ENCODE data around the gene SLC6A17.

The SLC6A17 gene

DNA sequence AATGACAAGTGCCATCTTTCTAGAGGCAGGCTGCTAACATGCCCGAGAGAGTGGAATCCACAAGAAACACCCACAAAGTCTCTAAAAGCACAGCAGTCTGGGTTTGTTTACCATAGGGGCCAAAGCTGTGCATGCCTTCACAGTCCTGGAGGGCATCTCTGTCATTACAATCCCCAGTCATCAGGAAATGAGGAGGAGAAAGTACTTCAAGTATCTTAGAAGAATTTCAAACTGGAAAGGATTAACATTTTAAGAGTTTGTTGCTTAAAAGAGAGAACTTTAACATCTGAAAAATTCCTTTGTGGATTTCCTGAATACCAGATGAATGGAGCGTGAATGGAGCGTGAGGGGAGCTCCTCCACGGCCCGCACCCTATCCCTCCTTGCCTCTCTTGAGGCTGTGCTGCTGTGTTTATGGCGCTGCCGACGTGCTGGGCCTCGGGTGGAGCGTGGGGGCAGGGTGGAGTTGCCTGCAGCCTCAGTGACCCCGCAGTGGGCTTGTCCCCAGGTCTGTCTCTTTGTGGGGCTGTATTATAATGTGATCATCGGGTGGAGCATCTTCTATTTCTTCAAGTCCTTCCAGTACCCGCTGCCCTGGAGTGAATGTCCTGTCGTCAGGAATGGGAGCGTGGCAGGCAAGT, 23.3 kb downstream of the SLC6A17 start:
- no peak for DNase-seq (ENCODE audit: low read depth in 2 of 2)

DNA sequence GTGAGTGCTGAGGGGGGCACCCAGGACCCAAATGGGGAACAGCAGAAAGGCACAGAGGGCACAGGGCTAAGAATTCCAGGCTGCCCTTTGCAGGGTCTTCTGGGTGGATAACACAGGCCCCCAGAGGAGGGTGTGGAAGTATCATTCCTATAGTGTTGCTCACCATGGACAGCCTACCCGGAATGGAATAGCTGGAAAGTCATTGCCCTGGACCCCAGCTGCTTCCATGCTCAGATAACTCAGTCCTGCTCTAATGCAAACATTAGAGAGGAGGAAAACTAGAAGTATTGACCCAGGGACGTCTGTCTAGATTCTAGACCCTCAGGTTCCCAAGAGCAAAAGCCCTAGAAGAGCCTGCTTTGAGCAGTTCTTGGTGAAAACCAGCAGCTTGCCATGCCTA, 24.7 kb downstream of the SLC6A17 start:
- DNase-seq (ENCODE audit: low read depth in 2 of 2), result no peak

DNA sequence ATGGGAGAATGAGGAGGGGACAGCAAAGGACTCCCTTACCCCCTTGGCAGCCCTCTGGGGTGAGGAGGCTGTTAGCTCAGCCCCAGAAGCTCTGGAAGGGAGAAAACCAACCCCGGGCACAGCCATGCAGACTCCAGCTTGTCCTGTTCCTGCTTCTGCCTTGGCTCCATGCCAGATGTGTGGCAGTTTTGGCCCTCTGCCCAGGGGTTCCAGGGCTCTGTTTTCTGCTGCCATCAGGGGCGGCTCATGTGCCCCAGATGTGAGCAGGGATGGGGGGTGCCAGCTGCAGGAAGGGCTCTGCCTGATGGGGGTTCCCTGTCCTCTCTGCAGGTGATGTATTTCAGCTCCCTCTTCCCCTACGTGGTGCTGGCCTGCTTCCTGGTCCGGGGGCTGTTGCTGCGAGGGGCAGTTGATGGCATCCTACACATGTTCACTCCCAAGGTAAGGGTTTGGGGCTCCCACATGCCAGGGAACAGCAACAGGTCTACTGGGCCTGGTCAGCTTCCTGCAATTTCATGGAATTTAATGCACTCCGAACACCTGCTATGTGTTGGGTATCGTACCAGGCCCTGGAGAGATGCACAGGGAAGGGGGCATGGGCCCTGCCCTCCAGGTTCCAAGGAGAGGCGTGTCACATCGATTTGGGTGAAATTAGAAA, 26.1 kb downstream of the SLC6A17 start:
- no peak for DNase-seq (ENCODE audit: low read depth in 2 of 2)

DNA sequence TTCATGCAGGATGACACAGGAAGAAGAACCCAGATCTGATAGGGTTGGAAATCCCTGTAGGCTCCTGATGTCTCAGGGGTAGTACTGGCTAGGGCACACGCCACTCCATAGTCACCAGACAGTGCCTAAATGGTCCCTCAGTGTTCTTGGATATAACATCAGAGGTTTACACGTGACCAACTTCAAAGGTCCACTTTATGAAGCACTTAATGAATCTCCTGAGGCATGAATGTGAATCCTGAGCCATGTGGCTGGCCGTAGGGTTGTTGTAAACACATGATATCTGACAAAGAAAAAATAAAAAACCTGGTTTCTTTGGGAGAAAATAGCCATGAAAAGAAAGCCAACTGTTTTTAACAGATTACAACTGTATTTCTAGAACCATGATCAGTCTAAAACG, 27.5 kb downstream of the SLC6A17 start:
- no peak for DNase-seq (ENCODE audit: low read depth in 2 of 2)

DNA sequence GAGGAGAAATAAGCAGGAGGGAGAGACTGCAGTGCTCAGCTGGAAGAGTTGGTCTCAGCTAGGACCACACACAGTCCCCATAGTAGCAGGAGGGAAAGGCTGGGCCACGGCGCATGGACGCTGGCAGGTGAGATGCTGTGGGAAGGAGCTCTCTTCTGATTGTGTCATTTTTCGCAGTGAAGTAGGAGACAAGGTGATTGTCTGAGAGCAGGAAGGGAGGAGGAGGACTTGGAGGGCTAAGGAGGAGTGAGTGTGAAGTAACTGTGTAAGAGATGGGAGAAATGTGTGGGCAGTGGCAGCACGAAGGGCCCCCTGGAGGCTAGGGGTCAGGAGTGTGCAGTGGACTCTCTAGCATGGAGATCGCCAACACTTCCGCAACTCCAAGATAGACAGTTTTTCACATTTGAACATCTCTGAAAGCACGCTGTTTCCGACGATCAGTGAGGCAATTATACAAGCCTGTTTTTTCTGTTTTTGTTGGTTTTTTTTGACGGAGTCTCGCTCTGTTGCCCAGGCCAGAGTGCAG, 33.4 kb downstream of the SLC6A17 start:
- no peak for DNase-seq (ENCODE audit: low read depth in 2 of 2)

DNA sequence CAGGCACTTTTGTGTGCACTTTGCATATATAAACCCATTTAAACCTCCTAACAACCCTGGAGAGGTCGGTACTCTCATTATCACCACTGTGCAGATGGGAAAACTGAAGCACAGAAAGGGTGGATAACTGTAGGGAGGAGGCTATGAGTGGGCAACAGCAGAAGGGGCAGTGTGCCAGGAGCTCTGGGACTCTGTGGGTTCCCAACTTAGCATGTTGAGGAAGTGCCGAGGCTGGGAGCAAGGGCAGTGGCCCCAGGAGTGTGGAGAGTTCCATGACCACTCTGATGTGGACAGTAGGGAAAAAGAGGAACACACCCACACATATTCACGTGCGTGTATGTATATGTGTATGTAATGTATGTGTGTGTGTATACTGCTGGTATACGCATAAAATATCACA, 34.2 kb downstream of the SLC6A17 start:
- DNase-seq (ENCODE audit: low read depth in 2 of 2), result no peak

DNA sequence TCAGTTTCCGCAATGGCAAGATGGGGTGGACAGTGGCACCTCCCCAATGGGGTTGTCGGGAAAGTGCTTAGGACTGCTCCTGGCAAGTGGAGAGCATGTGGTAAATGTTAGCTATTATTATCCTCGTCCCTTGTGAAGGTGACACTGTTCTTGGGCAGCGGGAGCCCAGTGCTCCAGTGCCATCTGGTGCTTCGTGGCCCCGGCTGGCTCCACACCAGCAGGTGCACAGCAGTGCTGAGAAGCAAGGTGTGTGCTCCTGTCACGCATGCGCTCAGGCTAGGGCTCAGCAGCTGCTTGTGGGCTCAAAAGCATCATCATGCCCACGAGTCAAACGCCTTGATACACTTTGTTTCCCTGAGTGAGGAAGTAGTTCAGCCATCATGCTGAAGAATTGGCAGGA, 34.9 kb downstream of the SLC6A17 start:
- no peak for DNase-seq (ENCODE audit: low read depth in 2 of 2)

DNA sequence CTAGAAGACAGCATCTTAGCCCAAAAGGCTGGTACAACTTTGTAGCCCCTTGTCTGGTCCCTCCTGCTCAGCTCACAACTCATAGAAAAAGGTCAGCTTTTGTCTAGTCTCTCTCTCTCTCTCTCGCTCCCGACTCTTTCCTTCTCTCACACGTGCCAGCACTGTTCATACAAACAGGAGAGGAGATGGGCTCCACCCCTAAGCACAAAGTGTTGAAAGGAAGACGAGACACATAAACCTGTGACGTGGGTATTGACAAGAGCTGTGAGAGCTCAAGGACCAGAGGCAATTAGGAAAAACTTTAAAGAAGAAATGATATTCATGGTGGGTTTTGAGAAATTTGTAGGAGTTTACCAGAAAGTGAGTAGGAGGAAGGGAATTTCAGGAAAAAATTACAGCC, 36.3 kb downstream of the SLC6A17 start:
- DNase-seq (ENCODE audit: low read depth in 2 of 2), result no peak

DNA sequence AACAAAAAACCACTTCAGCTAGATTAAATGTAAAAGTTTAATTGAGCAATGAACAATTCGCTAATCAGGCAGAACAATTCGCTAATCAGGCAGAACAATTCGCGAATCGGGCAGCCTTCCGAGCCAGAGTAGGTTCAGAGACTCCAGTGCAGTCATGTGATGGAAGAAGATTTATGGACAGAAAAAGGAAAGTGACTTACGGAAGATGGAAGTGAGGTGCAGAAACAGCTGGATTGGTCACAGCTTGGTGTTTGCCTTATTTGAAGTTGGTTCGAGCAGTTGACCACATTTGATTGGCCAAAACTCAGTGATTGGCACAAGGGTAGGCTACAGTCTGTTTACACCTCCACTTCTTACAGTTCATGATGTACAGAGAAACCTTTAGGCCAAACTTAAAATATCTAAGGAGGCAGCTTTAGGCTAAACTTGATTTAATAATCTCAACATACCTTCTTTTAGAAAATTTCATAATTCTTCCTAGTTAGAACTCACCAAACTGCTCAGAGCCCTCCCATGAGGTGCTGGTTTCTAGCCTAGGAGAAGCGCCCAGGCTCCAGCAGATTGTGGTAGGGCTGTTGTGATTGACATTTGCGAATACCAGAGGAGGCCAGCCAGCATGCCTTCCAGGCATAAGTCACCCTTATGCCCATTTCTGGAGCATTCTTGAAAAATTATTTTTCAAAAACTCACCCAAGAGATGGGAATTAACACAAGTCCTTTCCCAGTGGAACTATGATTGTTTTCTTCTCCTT, 37.0 kb downstream of the SLC6A17 start:
- no peak for DNase-seq (ENCODE audit: low read depth in 2 of 2)

DNA sequence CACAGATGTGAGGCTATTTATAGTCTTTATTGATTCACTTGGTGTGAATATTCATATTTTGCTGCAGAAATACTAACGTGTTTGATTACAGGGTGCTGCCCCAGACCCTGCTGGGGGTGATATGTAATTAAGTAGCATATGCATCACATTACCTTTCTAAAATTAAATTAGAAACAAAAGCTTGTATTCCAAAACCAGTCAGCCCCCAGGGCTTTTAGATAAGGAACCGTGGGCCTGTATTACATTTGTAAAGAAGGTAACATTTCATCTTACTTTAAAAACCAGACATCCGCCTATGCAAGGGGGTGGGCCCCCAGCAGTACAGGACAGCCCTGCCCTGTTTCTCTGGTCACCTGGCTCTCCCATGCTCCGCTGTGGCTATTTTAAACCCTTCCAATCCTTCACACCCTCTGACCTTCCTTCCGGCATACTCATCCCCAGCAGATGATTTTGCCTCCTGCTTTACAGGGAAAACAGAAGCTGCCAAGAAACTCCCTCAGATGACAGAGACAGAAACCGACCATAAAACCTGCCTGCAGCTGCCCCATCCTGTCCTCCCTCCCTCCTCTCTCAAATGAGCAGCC, 37.8 kb downstream of the SLC6A17 start:
- DNase-seq (ENCODE audit: low read depth in 2 of 2), result no peak

DNA sequence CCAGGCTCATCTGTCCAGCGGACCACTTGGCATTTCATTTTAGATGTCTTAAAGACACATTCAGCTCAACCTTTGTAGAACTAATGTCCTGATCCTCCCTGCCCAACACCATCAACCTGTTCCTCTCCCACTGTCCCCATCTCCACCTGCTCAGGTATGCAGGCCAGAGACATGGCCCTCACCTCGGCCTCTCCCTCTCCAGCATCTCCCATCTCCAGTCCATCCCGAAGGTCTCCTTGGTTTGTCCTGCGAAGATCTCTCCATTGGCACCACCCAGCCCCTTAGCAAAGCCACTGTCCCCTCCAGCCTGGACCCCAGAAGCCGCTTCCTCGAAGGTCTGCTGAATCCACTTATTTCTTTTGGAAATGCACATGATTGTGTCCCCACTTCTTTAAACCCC, 38.9 kb downstream of the SLC6A17 start:
- DNase-seq (ENCODE audit: low read depth in 2 of 2), result no peak

DNA sequence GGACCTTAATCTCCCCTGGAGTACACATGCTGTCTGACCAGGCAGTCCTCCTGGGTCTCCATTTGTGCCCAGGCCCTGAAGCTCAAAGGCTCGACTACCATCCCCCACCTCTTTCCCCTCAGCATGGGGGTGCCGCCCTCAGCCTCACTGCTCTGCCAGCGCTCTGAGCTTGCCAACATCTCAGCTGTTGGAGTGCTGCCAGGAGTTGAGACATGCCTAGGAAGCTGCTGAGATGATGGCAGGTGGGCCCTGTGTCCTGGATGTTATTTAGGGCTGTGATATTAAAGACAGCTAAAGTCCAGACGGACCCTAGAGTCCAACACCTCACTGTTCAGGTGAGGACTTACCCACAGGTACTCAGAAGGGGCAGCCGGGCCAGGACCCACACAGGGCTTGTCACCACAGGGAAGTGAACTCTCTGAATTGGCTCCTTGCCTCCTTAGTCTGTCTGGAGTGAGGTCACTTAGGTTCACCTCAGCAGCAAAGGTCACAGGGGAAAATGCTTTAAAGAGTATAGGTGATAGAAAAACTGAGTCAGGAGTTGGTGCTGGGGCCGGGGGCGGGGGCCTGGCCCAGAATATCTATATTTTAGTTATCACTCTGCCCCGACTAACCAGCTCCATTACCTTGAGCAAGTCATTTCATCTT, 40.1 kb downstream of the SLC6A17 start:
- no peak for DNase-seq (ENCODE audit: low read depth in 2 of 2)

DNA sequence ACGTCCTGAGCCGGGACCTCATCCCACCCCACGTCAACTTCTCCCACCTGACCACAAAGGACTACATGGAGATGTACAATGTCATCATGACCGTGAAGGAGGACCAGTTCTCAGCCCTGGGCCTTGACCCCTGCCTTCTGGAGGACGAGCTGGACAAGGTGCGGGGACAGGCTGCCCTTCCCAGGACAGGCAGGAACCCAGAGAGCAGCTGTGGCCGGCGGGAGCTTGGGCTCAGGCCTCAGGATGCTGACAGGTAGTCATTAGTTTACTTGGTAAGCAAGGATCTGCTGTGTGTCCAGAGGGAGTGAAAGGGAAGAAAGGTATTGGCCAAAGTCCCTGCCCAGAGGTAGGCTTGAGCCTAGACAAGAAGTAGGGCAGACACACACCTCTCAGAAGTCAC, 42.2 kb downstream of the SLC6A17 start:
- DNase-seq (ENCODE audit: low read depth in 2 of 2), result no peak

DNA sequence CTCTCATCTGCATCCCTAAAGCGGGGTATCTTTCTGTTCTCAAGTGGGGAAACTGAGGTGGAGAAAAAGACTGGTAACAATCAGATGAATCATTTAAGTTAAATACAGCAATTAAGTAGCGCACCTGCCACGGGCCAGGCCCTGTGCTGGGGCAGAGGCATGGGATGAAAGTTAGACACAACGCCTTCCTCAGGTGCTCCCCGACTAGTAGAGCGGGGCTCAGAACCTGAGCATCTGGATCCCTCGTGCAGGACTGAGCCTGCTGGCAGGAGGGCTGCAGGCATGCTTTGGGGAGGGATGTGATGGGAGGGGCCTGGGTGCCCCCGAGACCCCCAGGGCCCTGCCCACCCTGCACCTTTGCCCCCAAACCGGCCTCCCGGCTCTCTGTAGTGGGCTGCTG, 44.9 kb downstream of the SLC6A17 start:
- no peak for DNase-seq (ENCODE audit: low read depth in 2 of 2)

DNA sequence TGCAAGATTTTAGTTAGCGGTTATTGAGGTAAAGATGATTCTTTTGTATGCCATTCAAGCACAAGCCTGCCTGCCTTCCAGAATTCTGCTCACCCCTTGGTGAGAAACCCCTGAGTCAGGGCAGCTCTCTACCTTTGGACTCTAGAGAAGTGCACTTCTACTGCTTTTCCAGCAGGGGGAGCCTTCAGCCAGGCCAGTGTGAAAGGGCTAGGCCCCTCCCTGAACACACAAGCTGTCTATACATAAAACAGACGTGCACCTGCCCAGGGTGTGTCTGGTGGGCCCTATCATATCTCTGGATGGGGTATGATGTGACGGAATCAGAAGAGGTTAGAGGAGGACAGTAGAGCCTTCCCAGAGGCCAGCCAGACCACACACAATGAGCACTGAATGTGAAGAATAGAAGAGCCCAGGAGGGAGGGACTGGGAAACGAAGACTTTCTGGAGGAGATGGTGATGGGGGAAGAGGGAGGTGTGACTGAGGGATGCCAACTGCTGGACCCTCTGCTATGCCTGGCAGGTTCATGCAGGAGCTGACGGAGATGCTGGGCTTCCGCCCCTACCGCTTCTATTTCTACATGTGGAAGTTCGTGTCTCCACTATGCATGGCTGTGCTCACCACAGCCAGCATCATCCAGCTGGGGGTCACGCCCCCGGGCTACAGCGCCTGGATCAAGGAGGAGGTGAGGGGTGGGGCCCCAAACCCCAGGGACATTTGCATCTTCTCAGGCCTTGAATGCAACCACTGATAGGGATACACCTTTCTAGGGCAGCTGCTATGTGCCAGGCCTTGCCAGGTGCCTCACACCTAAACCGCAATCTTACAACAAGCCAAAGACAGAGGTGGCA, 46.8 kb downstream of the SLC6A17 start:
- DNase-seq (ENCODE audit: low read depth in 2 of 2), result peak; percentile 22 to 49

DNA sequence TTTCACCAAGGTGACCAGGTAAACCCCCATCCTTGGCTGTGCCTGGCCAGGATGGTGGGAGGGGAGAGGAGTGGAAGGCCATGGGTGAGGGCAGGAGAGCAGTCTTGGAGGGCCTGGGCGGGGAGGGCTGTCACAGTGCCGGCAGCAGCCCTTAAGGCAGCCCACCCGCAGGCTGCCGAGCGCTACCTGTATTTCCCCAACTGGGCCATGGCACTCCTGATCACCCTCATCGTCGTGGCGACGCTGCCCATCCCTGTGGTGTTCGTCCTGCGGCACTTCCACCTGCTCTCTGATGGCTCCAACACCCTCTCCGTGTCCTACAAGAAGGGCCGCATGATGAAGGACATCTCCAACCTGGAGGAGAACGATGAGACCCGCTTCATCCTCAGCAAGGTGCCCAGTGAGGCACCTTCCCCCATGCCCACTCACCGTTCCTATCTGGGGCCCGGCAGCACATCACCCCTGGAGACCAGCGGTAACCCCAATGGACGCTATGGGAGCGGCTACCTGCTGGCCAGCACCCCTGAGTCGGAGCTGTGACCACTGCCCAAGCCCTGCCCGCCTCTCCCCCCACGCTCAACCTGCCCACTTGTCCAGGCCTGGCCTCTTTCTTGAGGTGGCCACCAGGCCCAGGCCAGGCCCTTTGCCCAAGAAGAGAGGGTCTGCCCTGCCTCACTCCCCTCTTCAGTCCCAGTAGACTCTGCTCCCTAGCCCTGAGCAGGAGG, 47.8 kb downstream of the SLC6A17 start:
- DNase-seq (ENCODE audit: low read depth in 2 of 2), result no peak

DNA sequence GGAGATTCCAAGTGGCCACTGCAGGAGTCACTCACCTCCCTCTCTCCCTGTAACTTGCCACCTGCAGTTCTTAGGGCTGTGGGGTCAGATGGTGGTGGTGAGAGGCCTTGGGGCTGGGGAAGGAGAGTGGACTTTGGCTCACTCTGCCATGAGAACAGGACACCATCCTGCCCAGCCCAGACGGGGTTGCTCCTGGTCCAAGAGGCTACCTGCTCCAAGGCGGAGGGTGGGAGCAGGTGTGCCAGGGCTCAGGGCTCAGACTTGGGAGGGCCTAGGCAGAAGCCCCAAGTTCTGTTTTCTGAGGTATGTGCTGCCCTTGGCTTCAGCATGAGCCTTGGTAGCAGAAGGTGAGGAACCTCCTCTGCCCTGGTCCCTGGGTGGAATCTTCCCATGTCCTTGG, 48.5 kb downstream of the SLC6A17 start:
- no peak for DNase-seq (ENCODE audit: low read depth in 2 of 2)

DNA sequence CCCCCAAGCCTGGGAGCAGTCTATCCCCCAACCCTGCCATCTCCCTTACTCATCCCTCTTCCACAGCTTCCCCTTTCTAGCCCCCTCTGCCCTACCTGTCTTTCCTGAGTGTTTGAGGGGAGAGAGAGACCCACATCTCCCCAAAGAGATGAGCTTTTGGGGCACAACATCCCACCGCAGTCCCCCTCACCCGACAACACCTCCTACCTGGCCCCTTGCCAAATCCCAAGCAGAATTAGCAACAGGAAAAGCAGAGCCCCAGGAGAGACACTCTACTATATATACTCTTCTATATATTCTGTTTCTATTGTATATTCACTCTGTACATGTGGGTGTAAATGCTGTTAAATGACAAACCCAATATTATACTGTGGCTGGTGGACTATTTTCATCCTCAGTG, 49.9 kb downstream of the SLC6A17 start:
- DNase-seq (ENCODE audit: low read depth in 2 of 2), result no peak

DNA sequence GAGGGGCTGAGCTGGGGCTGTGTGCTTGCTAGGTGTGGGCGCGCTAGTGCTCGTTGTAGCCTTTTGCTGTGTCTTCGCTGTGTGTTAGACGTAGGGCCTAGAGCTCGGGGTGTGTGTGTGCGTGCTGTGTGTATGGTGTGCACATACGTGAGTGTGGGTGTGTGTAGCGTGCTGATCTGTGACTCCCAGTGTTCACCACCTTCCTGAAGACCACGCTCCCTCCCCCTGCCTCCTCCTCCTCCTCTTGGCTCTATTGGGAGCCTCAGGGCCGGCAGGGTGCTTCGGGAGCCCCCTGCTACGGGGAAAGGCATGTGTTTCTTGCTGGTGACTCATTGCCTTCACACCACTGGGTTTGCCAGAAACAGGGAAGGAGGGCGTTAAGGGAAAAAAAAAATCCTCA, 50.4 kb downstream of the SLC6A17 start:
- DNase-seq (ENCODE audit: low read depth in 2 of 2), result no peak

DNA sequence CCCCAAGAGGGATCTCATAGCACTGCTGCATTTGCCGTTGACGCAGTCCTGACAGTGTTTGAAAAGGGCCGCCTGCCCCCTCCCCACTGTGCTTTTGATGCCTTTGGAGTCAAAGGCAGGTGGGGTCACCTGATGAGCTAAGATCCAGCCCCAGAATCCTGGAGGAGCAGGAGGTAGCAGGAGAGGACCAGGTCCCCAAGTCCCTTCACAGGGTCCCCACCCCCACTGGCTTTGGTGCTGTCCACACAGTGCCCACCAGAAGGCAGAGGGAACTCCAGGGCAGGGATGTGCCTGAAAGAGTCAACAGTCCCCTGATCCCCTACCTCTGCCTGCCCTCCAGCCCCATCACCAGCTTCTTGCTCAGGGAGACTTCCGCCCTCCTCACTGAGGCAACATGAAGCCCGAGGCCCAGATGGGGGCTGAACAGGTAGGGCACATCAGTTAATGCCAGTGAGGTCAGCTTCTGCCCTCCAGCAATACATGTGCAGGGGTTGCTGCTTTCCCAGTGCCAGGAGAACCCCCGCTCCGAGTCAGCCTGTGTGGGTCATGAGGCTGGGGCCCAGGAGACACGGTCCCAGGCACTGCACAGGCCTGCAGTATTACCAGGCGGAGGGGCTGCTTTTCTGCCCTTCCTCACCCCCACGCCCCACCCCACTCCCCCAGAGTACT, 51.0 kb downstream of the SLC6A17 start:
- no peak for DNase-seq (ENCODE audit: low read depth in 2 of 2)
